ENCODE measurements around the gene PGP.

The PGP gene

GRCh38 chr16:2189252-2189893 is 25.3 kb downstream of the PGP start:
- Mint-ChIP-seq H3K27ac (no peak overlapping the region), H3K4me3 (no peak overlapping the region), H3K36me3 (no peaks in the 10 kb centered on the region), H3K4me1 (no peaks in the 10 kb centered on the region), H3K9me3 (no peaks in the 10 kb centered on the region), H3K27me3 (no peaks in the 10 kb centered on the region)

GRCh38 chr16:2188395-2188794 is 26.2 kb downstream of the PGP start:
- no peaks in the 10 kb centered on the region for H3K27me3 Mint-ChIP-seq
- H3K9me3 Mint-ChIP-seq: no peaks in the 10 kb centered on the region
- no peaks in the 10 kb centered on the region for H3K36me3 Mint-ChIP-seq
- no peaks in the 10 kb centered on the region for H3K4me1 Mint-ChIP-seq
- H3K27ac Mint-ChIP-seq: no peak overlapping the region
- no peak overlapping the region for H3K4me3 Mint-ChIP-seq

- Mint-ChIP-seq H3K9me3 (no peaks in the 10 kb centered on the region), H3K4me3 (no peak overlapping the region), H3K4me1 (no peaks in the 10 kb centered on the region), H3K27me3 (no peaks in the 10 kb centered on the region), H3K27ac (no peak overlapping the region), H3K36me3 (no peaks in the 10 kb centered on the region)
These were observed 27.4 kb downstream of the PGP start for GRCh38 chr16:2187212-2187611.

GRCh38 chr16:2186505-2186904 is 28.1 kb downstream of the PGP start:
- Mint-ChIP-seq H3K36me3 (no peaks in the 10 kb centered on the region), H3K27me3 (no peaks in the 10 kb centered on the region), H3K4me3 (no peak overlapping the region), H3K27ac (no peak overlapping the region), H3K9me3 (no peaks in the 10 kb centered on the region), H3K4me1 (no peaks in the 10 kb centered on the region)

- Mint-ChIP-seq H3K36me3 (no peaks in the 10 kb centered on the region), H3K9me3 (no peaks in the 10 kb centered on the region), H3K4me1 (no peaks in the 10 kb centered on the region), H3K4me3 (no peak overlapping the region), H3K27me3 (no peaks in the 10 kb centered on the region), H3K27ac (no peak overlapping the region)
These were observed 28.6 kb downstream of the PGP start for GRCh38 chr16:2186064-2186463.

- Mint-ChIP-seq H3K27me3 (no peaks in the 10 kb centered on the region), H3K4me3 (no peak overlapping the region), H3K4me1 (no peaks in the 10 kb centered on the region), H3K27ac (no peak overlapping the region), H3K9me3 (no peaks in the 10 kb centered on the region), H3K36me3 (no peaks in the 10 kb centered on the region)
These were observed 29.7 kb downstream of the PGP start for GRCh38 chr16:2184962-2185361.

GRCh38 chr16:2184346-2184745 is 30.3 kb downstream of the PGP start:
- no peak overlapping the region for H3K4me3 Mint-ChIP-seq
- no peaks in the 10 kb centered on the region for H3K27me3 Mint-ChIP-seq
- H3K27ac Mint-ChIP-seq: peak overlapping the region; percentile 12
- H3K36me3 Mint-ChIP-seq: no peaks in the 10 kb centered on the region
- H3K9me3 Mint-ChIP-seq: no peaks in the 10 kb centered on the region
- H3K4me1 Mint-ChIP-seq: no peaks in the 10 kb centered on the region

GRCh38 chr16:2183671-2184070 is 31.0 kb downstream of the PGP start:
- no peak overlapping the region for H3K27ac Mint-ChIP-seq
- H3K4me3 Mint-ChIP-seq: no peak overlapping the region

GRCh38 chr16:2181952-2182351 is 32.7 kb downstream of the PGP start:
- no peaks in the 10 kb centered on the region for H3K9me3 Mint-ChIP-seq
- no peaks in the 10 kb centered on the region for H3K36me3 Mint-ChIP-seq
- no peaks in the 10 kb centered on the region for H3K27me3 Mint-ChIP-seq
- no peak overlapping the region for H3K4me3 Mint-ChIP-seq
- H3K27ac Mint-ChIP-seq: no peak overlapping the region
- no peaks in the 10 kb centered on the region for H3K4me1 Mint-ChIP-seq

More at GRCh38 chr16:2183671-2184070, 31.0 kb downstream of the PGP start:
- H3K27me3 Mint-ChIP-seq: no peaks in the 10 kb centered on the region
- H3K4me1 Mint-ChIP-seq: no peaks in the 10 kb centered on the region
- no peaks in the 10 kb centered on the region for H3K36me3 Mint-ChIP-seq
- no peaks in the 10 kb centered on the region for H3K9me3 Mint-ChIP-seq

GRCh38 chr16:2180962-2181923 is 33.4 kb downstream of the PGP start:
- Mint-ChIP-seq H3K4me1 (no peaks in the 10 kb centered on the region), H3K9me3 (no peaks in the 10 kb centered on the region), H3K36me3 (no peaks in the 10 kb centered on the region), H3K27ac (no peak overlapping the region), H3K27me3 (no peaks in the 10 kb centered on the region), H3K4me3 (no peak overlapping the region)

GRCh38 chr16:2180461-2180860 is 34.2 kb downstream of the PGP start:
- Mint-ChIP-seq H3K4me1 (no peaks in the 10 kb centered on the region), H3K36me3 (no peaks in the 10 kb centered on the region), H3K27me3 (no peaks in the 10 kb centered on the region), H3K27ac (no peak overlapping the region), H3K9me3 (no peaks in the 10 kb centered on the region), H3K4me3 (no peak overlapping the region)

GRCh38 chr16:2179576-2179975 is 35.1 kb downstream of the PGP start:
- Mint-ChIP-seq H3K4me1 (no peaks in the 10 kb centered on the region), H3K4me3 (no peak overlapping the region), H3K27ac (peak overlapping the region; percentile 46), H3K36me3 (no peaks in the 10 kb centered on the region), H3K9me3 (no peaks in the 10 kb centered on the region), H3K27me3 (no peaks in the 10 kb centered on the region)

GRCh38 chr16:2179107-2179501 is 35.5 kb downstream of the PGP start:
- no peaks in the 10 kb centered on the region for H3K9me3 Mint-ChIP-seq

GRCh38 chr16:2178321-2179106 is 36.1 kb downstream of the PGP start:
- Mint-ChIP-seq H3K27ac (no peak overlapping the region), H3K27me3 (no peaks in the 10 kb centered on the region), H3K9me3 (no peaks in the 10 kb centered on the region), H3K4me1 (no peaks in the 10 kb centered on the region), H3K36me3 (peaks cover 4% of the 10 kb centered on the region), H3K4me3 (no peak overlapping the region)

More at GRCh38 chr16:2179107-2179501, 35.5 kb downstream of the PGP start:
- H3K4me3 Mint-ChIP-seq: no peak overlapping the region
- H3K27ac Mint-ChIP-seq: peak overlapping the region; percentile 46
- no peaks in the 10 kb centered on the region for H3K4me1 Mint-ChIP-seq
- no peaks in the 10 kb centered on the region for H3K27me3 Mint-ChIP-seq
- H3K36me3 Mint-ChIP-seq: peaks cover under 1% of the 10 kb centered on the region

- Mint-ChIP-seq H3K9me3 (no peaks in the 10 kb centered on the region), H3K36me3 (peaks cover 5% of the 10 kb centered on the region), H3K4me3 (no peak overlapping the region), H3K27me3 (no peaks in the 10 kb centered on the region), H3K27ac (no peak overlapping the region), H3K4me1 (no peaks in the 10 kb centered on the region)
These were observed 37.1 kb downstream of the PGP start for GRCh38 chr16:2177561-2177960.

- Mint-ChIP-seq H3K4me1 (no peaks in the 10 kb centered on the region), H3K27me3 (no peaks in the 10 kb centered on the region), H3K4me3 (no peak overlapping the region), H3K27ac (no peak overlapping the region), H3K36me3 (peaks cover 5% of the 10 kb centered on the region), H3K9me3 (no peaks in the 10 kb centered on the region)
These were observed 37.5 kb downstream of the PGP start for GRCh38 chr16:2177101-2177500.

Data from activated naive CD4-positive, alpha-beta T cell treated with anti-CD3 and anti-CD28 coated beads, Interleukin-2, amount 50 U/mL, for 24 hours (primary cell).